T-helper 1 cell treated with Interleukin-12 subunit alpha and Interleukin-12 subunit beta and Interleukin-4 antibody, amounts not matched to agents 30 μg/mL and 1 μg/mL, for 36 hours (primary cell): ENCODE measurements around the gene SKAP1.

Experiments used
- H3K27ac Mint-ChIP-seq: one replicate; pipeline ENCODE4 v1.8.0; 2021; ENCODE audit warnings: mild to moderate bottlenecking, mixed read lengths
- H3K27me3 Mint-ChIP-seq: one replicate; pipeline ENCODE4 v1.8.0; 2021; ENCODE audit warnings: low read depth, mixed read lengths
- H3K36me3 Mint-ChIP-seq: one replicate; pipeline ENCODE4 v1.8.0; 2021; ENCODE audit warnings: low read depth, mixed read lengths
- H3K4me1 Mint-ChIP-seq: one replicate; pipeline ENCODE4 v1.8.0; 2021; ENCODE audit warnings: low read depth, mixed read lengths
- H3K4me3 Mint-ChIP-seq: one replicate; pipeline ENCODE4 v1.8.0; 2021; ENCODE audit warnings: mild to moderate bottlenecking, moderate library complexity, mixed read lengths
- H3K9me3 Mint-ChIP-seq: one replicate; pipeline ENCODE4 v1.8.0; 2021; ENCODE audit warnings: mixed read lengths

SKAP1 gene

GRCh38 chr17:48241770-48242497, 188.1 kb downstream of the SKAP1 start:
- Mint-ChIP-seq H3K36me3 (peaks cover 6% of the 10 kb centered on the region), H3K27me3 (no peaks in the 10 kb centered on the region), H3K27ac (no peak overlapping the region)

DNA sequence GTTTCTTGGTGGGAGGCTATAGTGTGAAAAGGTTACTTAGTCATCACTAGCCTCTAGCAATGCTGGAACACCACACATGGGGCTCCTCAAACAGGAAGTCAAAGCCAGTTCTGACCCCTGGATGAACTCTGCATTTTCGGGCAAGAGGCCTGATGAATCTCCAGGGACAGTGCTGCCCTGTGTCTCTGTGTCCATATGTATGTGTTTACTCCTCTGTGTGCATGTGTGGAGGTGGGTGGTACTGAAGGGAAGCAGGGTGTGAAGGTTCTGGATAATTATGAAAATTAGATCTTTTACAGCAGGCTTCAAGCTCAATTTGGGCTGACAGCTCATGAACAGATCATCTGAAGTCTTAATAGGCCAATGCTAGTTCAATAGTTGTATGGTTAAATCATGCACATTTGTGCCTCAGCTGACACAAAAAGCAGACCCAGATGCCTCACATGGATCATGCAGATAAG, 188.9 kb downstream of the SKAP1 start:
- Mint-ChIP-seq H3K36me3 (peaks cover 7% of the 10 kb centered on the region), H3K4me3 (no peak overlapping the region), H3K9me3 (no peaks in the 10 kb centered on the region), H3K4me1 (peaks cover 36% of the 10 kb centered on the region), H3K27me3 (no peaks in the 10 kb centered on the region), H3K27ac (no peak overlapping the region)

More at GRCh38 chr17:48241770-48242497, 188.1 kb downstream of the SKAP1 start:
- Mint-ChIP-seq H3K4me3 (no peak overlapping the region), H3K9me3 (no peaks in the 10 kb centered on the region), H3K4me1 (peaks cover 32% of the 10 kb centered on the region)

DNA sequence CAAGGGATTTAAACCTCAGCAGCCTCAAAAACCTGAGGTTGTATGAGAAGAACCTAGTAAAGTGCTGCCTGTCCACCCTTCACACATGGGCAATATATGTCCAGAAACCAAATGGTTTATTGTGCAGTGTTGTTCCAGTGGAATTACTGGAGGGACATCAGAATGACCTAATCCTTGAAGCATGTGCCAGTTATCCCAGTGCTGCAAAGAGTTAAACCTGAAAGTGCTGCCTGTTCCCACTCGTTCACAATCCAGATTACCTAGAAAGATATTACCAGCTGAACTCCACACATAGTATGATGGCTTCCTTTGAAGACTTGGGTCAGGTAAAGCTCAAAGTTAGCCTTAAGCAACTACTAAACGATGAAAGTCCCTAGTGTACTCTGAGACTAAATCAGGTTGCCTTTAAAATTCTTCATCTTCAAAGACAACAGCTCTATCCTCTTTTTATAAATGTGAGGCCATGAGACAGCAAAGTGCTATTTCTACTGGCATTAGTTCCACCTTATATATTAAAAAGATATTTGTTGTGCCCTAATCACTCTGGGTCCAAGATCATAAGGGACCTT, 189.4 kb downstream of the SKAP1 start:
- no peaks in the 10 kb centered on the region for H3K27me3 Mint-ChIP-seq
- no peaks in the 10 kb centered on the region for H3K9me3 Mint-ChIP-seq
- H3K4me1 Mint-ChIP-seq: peaks cover 36% of the 10 kb centered on the region
- no peak overlapping the region for H3K27ac Mint-ChIP-seq
- no peak overlapping the region for H3K4me3 Mint-ChIP-seq
- H3K36me3 Mint-ChIP-seq: peaks cover 9% of the 10 kb centered on the region

DNA sequence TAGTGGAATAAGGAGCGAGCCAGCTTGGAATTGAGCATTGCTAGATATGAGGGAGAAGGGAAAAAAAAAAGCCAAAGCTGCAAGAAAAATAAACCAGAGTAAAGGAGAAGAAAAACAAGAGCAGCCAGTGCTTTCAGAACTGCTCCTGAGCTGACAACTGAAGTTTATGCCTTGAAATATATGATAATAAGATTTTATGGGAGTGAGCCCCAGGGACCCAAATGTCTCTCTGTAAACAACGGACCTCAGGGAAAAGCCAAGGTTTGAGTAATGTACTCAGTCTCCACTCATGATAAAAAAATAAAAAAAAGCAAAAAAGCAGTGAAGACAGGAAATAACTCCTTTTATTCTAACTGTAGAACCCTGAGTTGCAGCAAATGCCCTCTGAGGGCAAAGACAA, 189.9 kb downstream of the SKAP1 start:
- Mint-ChIP-seq H3K4me1 (peaks cover 36% of the 10 kb centered on the region), H3K27me3 (no peaks in the 10 kb centered on the region), H3K36me3 (peaks cover 9% of the 10 kb centered on the region), H3K4me3 (no peak overlapping the region), H3K9me3 (no peaks in the 10 kb centered on the region), H3K27ac (no peak overlapping the region)

DNA sequence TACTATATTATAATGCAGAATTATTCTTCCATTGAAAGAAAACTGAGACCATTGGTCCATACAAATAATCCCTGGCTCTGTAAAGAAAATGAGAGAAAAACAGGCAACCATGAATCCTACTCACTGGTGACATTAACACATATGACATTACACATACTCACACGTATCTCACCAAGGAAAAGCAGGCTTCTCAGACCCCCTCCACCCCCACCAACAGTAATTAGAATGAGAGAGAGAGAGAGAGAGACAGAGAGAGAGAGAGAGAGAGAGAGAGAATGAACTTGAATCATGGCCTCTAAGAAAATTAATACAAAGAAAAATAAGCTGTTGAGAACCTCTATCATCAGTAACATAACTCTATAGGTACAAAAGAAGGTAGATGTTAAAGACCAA, 190.4 kb downstream of the SKAP1 start:
- H3K36me3 Mint-ChIP-seq: peaks cover 14% of the 10 kb centered on the region
- no peak overlapping the region for H3K4me3 Mint-ChIP-seq
- no peak overlapping the region for H3K27ac Mint-ChIP-seq

DNA sequence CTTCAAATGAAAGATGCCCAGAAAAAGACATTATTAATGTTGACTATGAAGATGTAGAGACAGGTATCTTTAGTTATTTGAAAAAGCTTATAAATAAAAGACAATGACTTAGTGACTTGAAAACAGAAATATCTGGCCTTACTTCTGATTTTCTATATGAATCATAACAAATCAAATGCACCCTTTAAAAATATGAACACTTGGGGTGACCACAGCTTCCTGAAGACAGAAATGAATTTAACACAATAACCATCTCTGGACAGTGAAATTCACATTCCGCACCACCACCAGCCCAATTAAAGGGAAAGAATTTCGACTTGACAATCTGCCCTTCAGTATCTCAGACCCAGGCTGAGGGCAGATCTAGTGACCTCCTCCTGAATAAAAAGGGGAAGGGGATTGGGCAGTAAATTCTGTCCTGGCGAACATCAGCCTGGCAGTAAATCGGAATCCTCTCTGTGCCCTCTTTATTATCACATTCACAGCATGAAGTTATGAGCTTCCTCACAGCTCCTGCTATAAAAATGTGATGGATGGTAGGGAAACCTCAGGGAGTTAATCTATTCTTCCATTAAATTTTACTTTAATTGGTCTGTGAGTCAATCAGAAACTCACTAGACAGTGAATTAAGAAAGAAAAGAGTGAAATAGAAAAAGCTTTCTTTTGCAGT, 190.9 kb downstream of the SKAP1 start:
- no peaks in the 10 kb centered on the region for H3K9me3 Mint-ChIP-seq
- H3K27me3 Mint-ChIP-seq: no peaks in the 10 kb centered on the region
- no peak overlapping the region for H3K27ac Mint-ChIP-seq
- H3K4me3 Mint-ChIP-seq: no peak overlapping the region
- peaks cover 16% of the 10 kb centered on the region for H3K36me3 Mint-ChIP-seq
- H3K4me1 Mint-ChIP-seq: peaks cover 31% of the 10 kb centered on the region

More for the DNA sequence above, 190.4 kb downstream of the SKAP1 start:
- Mint-ChIP-seq H3K27me3 (no peaks in the 10 kb centered on the region), H3K9me3 (no peaks in the 10 kb centered on the region), H3K4me1 (peaks cover 36% of the 10 kb centered on the region)

GRCh38 chr17:48237456-48237855, 192.6 kb downstream of the SKAP1 start:
- no peaks in the 10 kb centered on the region for H3K9me3 Mint-ChIP-seq
- no peak overlapping the region for H3K27ac Mint-ChIP-seq
- H3K4me3 Mint-ChIP-seq: no peak overlapping the region
- H3K4me1 Mint-ChIP-seq: peaks cover 28% of the 10 kb centered on the region
- no peaks in the 10 kb centered on the region for H3K27me3 Mint-ChIP-seq
- H3K36me3 Mint-ChIP-seq: peaks cover 19% of the 10 kb centered on the region

DNA sequence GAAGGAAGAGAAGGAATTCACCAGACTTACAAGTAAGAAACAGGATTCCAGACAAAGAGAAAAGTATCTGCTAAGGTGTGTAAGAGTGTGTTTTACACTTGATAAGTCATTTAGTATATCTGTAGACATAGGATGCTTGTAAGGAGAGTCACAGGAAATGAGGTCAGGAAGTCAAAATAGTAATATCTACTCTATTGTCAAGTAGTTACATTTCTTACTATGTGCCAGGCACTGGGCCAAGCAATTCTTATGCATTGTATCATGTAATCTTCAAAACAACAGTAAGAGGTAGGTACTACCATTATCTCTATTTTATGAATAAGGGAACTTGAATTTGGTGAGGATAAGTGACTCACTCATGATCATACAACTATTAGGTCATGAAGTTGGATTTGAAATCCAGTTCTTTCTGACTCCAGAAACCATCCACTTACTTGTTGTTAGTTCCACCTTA, 193.3 kb downstream of the SKAP1 start:
- peaks cover 26% of the 10 kb centered on the region for H3K4me1 Mint-ChIP-seq
- H3K27ac Mint-ChIP-seq: no peak overlapping the region
- H3K27me3 Mint-ChIP-seq: no peaks in the 10 kb centered on the region
- no peaks in the 10 kb centered on the region for H3K9me3 Mint-ChIP-seq
- H3K4me3 Mint-ChIP-seq: no peak overlapping the region
- H3K36me3 Mint-ChIP-seq: peaks cover 19% of the 10 kb centered on the region

DNA sequence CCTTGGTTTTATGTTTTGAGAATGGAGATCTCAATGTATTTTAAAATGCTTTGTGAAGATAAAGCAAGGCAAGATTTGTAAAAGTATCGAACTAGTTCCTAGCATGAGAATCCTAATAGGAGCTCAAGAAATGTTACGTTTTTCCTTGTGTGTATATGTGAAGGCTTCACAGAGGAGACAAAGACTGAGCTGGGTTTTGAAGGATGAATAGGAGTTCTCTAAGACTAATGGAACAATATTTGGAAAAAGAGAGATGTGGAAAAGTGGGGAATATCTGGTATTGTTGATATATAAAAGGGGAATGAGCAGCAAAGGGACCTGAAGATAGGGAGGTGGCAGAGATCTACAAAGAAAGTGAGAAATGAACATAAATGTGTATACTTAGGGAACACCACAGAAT, 195.1 kb downstream of the SKAP1 start:
- Mint-ChIP-seq H3K9me3 (no peaks in the 10 kb centered on the region), H3K27ac (no peak overlapping the region), H3K4me1 (peaks cover 13% of the 10 kb centered on the region), H3K36me3 (peaks cover 23% of the 10 kb centered on the region), H3K27me3 (no peaks in the 10 kb centered on the region), H3K4me3 (no peak overlapping the region)

DNA sequence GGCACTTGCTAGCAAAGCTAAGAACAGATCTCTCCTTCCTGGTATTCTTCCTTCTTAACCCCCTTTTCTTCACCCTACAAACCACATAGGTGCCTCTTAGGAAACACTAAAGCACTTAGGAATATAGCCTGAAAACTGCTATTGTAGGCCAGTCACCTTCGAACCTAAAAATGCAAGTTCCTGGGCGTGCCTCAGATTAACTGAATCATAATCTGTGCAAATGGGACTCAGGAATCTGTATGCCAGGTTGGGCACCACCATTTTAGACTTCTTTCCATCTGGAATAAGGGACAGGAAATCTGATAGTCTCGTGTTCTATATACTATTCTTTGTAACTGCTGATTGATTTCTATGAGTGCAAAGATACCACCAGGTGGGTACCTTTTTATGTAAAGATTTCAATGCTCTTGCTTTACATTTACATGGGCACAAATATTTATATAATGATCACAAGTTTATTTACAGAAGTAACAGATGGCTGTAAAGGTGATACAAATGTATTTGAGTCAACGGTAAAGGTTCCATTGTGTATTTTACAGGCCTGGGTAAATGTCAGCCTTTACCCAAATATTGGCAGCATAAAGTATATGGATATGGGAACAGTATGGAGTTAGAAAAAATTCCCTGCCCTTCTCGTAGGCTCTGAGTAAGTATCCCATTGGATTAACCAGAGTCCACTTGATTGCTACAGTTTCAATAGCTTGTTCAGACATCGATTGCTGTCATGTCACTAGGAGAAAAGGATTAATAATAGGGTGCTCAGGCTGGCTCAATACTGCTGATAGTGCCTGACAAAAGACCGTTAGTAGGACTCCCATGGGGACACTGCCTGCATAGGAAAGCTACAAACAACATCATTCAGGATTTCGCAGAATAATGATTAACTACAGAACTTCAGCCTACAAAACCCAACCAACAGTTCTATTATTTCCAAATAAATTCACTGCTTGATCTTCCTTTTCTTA, 197.7 kb downstream of the SKAP1 start:
- no peaks in the 10 kb centered on the region for H3K9me3 Mint-ChIP-seq
- peaks cover 19% of the 10 kb centered on the region for H3K36me3 Mint-ChIP-seq
- H3K4me3 Mint-ChIP-seq: no peak overlapping the region
- H3K27me3 Mint-ChIP-seq: no peaks in the 10 kb centered on the region
- no peak overlapping the region for H3K27ac Mint-ChIP-seq
- peaks cover 5% of the 10 kb centered on the region for H3K4me1 Mint-ChIP-seq

GRCh38 chr17:48229936-48230335, 200.1 kb downstream of the SKAP1 start:
- Mint-ChIP-seq H3K27me3 (no peaks in the 10 kb centered on the region), H3K4me1 (peaks cover 10% of the 10 kb centered on the region), H3K27ac (no peak overlapping the region), H3K9me3 (no peaks in the 10 kb centered on the region), H3K36me3 (peaks cover 16% of the 10 kb centered on the region), H3K4me3 (no peak overlapping the region)

GRCh38 chr17:48228720-48229119, 201.3 kb downstream of the SKAP1 start:
- H3K4me3 Mint-ChIP-seq: no peak overlapping the region
- no peaks in the 10 kb centered on the region for H3K27me3 Mint-ChIP-seq
- H3K36me3 Mint-ChIP-seq: peaks cover 11% of the 10 kb centered on the region
- no peak overlapping the region for H3K27ac Mint-ChIP-seq
- H3K9me3 Mint-ChIP-seq: no peaks in the 10 kb centered on the region
- peaks cover 17% of the 10 kb centered on the region for H3K4me1 Mint-ChIP-seq

- H3K27me3 Mint-ChIP-seq: no peaks in the 10 kb centered on the region
- no peak overlapping the region for H3K27ac Mint-ChIP-seq
- H3K4me3 Mint-ChIP-seq: no peak overlapping the region
- H3K9me3 Mint-ChIP-seq: no peaks in the 10 kb centered on the region
- H3K4me1 Mint-ChIP-seq: peaks cover 18% of the 10 kb centered on the region
- H3K36me3 Mint-ChIP-seq: peaks cover 7% of the 10 kb centered on the region
Observed at GRCh38 chr17:48225725-48226567, 204.1 kb downstream of the SKAP1 start.
